ENCODE data around the gene ICAM4. TPM values are rescaled to one million over a fixed set of nuclear protein-coding genes. Genes with fewer than 3 reads are reported as not detected.

Gene ICAM4
- total and polyA plus RNA-seq, 2 of the 13 experiments (the other 11 are each of a cell fraction or from before 2014, with no cell fraction given), result 2.9 to 4.0 TPM

DNA sequence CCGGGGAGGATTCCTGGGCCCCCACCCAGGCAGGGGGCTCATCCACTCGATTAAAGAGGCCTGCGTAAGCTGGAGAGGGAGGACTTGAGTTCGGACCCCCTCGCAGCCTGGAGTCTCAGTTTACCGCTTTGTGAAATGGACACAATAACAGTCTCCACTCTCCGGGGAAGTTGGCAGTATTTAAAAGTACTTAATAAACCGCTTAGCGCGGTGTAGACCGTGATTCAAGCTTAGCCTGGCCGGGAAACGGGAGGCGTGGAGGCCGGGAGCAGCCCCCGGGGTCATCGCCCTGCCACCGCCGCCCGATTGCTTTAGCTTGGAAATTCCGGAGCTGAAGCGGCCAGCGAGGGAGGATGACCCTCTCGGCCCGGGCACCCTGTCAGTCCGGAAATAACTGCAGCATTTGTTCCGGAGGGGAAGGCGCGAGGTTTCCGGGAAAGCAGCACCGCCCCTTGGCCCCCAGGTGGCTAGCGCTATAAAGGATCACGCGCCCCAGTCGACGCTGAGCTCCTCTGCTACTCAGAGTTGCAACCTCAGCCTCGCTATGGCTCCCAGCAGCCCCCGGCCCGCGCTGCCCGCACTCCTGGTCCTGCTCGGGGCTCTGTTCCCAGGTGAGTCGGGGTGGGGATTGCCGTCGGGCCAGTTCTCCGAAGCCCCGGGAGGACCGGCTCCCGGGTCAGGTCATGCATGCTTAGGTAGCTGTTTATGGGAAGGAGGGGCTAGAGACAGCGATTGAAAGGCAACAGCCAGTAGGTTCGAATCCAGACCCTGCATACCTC, 15.9 kb upstream of the ICAM4 start, which contains the start of gene ICAM1 (continued):
- TF ChIP-seq, protein P1, sequence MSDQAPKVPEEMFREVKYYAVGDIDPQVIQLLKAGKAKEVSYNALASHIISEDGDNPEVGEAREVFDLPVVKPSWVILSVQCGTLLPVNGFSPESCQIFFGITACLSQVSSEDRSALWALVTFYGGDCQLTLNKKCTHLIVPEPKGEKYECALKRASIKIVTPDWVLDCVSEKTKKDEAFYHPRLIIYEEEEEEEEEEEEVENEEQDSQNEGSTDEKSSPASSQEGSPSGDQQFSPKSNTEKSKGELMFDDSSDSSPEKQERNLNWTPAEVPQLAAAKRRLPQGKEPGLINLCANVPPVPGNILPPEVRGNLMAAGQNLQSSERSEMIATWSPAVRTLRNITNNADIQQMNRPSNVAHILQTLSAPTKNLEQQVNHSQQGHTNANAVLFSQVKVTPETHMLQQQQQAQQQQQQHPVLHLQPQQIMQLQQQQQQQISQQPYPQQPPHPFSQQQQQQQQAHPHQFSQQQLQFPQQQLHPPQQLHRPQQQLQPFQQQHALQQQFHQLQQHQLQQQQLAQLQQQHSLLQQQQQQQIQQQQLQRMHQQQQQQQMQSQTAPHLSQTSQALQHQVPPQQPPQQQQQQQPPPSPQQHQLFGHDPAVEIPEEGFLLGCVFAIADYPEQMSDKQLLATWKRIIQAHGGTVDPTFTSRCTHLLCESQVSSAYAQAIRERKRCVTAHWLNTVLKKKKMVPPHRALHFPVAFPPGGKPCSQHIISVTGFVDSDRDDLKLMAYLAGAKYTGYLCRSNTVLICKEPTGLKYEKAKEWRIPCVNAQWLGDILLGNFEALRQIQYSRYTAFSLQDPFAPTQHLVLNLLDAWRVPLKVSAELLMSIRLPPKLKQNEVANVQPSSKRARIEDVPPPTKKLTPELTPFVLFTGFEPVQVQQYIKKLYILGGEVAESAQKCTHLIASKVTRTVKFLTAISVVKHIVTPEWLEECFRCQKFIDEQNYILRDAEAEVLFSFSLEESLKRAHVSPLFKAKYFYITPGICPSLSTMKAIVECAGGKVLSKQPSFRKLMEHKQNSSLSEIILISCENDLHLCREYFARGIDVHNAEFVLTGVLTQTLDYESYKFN (CRISPR knock-in tag; conservative IDR thresholded peaks at IDR 0.05), result peak; percentile 75
- TF ChIP-seq TBP (CRISPR knock-in tag; IDR thresholded peaks at IDR 0.05) (no peak), SP5 (CRISPR knock-in tag; IDR thresholded peaks at IDR 0.05; ENCODE audit: borderline replicate concordance, low read depth) (peak; percentile 95), CAMTA2 (CRISPR knock-in tag; IDR thresholded peaks at IDR 0.05; ENCODE audit: borderline replicate concordance) (peak; percentile 57; the same call in 1 of the 2 replicates), GATAD1 (CRISPR knock-in tag; IDR thresholded peaks at IDR 0.05) (peak; percentile 80), ZNF878 (CRISPR knock-in tag; IDR thresholded peaks at IDR 0.05) (peak; percentile 96), NFRKB (IDR thresholded peaks at IDR 0.05) (no peak), KMT2A (CRISPR knock-in tag; IDR thresholded peaks at IDR 0.05) (peak; percentile 76), SRSF4 (IDR thresholded peaks at IDR 0.05; ENCODE audit: low read depth, low read length, poor library complexity, severe bottlenecking) (no peak), ZNF558 (CRISPR knock-in tag; IDR thresholded peaks at IDR 0.05; ENCODE audit: borderline replicate concordance) (peak; percentile 66; the same call in 1 of the 2 replicates), GTF2F1 (IDR thresholded peaks at IDR 0.05; ENCODE audit: low read length) (no peak), NCOA1 (CRISPR knock-in tag; IDR thresholded peaks at IDR 0.05) (no peak)
- TF ChIP-seq, protein P2, sequence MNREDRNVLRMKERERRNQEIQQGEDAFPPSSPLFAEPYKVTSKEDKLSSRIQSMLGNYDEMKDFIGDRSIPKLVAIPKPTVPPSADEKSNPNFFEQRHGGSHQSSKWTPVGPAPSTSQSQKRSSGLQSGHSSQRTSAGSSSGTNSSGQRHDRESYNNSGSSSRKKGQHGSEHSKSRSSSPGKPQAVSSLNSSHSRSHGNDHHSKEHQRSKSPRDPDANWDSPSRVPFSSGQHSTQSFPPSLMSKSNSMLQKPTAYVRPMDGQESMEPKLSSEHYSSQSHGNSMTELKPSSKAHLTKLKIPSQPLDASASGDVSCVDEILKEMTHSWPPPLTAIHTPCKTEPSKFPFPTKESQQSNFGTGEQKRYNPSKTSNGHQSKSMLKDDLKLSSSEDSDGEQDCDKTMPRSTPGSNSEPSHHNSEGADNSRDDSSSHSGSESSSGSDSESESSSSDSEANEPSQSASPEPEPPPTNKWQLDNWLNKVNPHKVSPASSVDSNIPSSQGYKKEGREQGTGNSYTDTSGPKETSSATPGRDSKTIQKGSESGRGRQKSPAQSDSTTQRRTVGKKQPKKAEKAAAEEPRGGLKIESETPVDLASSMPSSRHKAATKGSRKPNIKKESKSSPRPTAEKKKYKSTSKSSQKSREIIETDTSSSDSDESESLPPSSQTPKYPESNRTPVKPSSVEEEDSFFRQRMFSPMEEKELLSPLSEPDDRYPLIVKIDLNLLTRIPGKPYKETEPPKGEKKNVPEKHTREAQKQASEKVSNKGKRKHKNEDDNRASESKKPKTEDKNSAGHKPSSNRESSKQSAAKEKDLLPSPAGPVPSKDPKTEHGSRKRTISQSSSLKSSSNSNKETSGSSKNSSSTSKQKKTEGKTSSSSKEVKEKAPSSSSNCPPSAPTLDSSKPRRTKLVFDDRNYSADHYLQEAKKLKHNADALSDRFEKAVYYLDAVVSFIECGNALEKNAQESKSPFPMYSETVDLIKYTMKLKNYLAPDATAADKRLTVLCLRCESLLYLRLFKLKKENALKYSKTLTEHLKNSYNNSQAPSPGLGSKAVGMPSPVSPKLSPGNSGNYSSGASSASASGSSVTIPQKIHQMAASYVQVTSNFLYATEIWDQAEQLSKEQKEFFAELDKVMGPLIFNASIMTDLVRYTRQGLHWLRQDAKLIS (CRISPR knock-in tag; IDR thresholded peaks at IDR 0.05), result no peak
- TF ChIP-seq, protein P3, sequence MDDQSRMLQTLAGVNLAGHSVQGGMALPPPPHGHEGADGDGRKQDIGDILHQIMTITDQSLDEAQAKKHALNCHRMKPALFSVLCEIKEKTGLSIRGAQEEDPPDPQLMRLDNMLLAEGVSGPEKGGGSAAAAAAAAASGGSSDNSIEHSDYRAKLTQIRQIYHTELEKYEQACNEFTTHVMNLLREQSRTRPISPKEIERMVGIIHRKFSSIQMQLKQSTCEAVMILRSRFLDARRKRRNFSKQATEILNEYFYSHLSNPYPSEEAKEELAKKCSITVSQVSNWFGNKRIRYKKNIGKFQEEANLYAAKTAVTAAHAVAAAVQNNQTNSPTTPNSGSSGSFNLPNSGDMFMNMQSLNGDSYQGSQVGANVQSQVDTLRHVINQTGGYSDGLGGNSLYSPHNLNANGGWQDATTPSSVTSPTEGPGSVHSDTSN (CRISPR knock-in tag; IDR thresholded peaks at IDR 0.05; ENCODE audit: borderline replicate concordance), result no peak
- TF ChIP-seq, protein P4, sequence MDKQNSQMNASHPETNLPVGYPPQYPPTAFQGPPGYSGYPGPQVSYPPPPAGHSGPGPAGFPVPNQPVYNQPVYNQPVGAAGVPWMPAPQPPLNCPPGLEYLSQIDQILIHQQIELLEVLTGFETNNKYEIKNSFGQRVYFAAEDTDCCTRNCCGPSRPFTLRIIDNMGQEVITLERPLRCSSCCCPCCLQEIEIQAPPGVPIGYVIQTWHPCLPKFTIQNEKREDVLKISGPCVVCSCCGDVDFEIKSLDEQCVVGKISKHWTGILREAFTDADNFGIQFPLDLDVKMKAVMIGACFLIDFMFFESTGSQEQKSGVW (CRISPR knock-in tag; IDR thresholded peaks at IDR 0.05; ENCODE audit: borderline replicate concordance), result no peak
- TF ChIP-seq, protein P5, sequence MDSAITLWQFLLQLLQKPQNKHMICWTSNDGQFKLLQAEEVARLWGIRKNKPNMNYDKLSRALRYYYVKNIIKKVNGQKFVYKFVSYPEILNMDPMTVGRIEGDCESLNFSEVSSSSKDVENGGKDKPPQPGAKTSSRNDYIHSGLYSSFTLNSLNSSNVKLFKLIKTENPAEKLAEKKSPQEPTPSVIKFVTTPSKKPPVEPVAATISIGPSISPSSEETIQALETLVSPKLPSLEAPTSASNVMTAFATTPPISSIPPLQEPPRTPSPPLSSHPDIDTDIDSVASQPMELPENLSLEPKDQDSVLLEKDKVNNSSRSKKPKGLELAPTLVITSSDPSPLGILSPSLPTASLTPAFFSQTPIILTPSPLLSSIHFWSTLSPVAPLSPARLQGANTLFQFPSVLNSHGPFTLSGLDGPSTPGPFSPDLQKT (CRISPR knock-in tag; IDR thresholded peaks at IDR 0.05; ENCODE audit: borderline replicate concordance), result no peak
- TF ChIP-seq, protein P6, sequence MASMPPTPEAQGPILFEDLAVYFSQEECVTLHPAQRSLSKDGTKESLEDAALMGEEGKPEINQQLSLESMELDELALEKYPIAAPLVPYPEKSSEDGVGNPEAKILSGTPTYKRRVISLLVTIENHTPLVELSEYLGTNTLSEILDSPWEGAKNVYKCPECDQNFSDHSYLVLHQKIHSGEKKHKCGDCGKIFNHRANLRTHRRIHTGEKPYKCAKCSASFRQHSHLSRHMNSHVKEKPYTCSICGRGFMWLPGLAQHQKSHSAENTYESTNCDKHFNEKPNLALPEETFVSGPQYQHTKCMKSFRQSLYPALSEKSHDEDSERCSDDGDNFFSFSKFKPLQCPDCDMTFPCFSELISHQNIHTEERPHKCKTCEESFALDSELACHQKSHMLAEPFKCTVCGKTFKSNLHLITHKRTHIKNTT (CRISPR knock-in tag; IDR thresholded peaks at IDR 0.05), result no peak
